OCI-LY3 (cell line): ENCODE measurements around the gene TNFAIP8L1.

Source experiments
- H2AFZ ChIP-seq: fragments of 200-600, 300-600 bp; shearing (Covaris generic); 2 replicates; pipeline ENCODE4 v1.6.0; 2014; ENCODE audit warnings: antibody characterized with exemption, low read depth, low read length
- H3K27ac ChIP-seq: fragments of 200-600, 300-600 bp; sonication (generic); 2 replicates; pipeline ENCODE4 v1.5.1; 2014; ENCODE audit warnings: mild to moderate bottlenecking, low read length, moderate library complexity, mixed read lengths
- H3K27me3 ChIP-seq: fragments of 200-600, 300-600 bp; sonication (generic); 2 replicates; pipeline ENCODE4 v1.6.1; 2014; ENCODE audit warnings: low read depth, low read length, mixed read lengths
- H3K36me3 ChIP-seq: fragments of 200-600, 300-600 bp; sonication (generic); replicated peaks from 2 replicates; pipeline ENCODE3; 2014; ENCODE audit warnings: low read depth, low read length, mixed read lengths
- H3K4me1 ChIP-seq: fragments of 300-600, 200-600 bp; sonication (generic); 2 replicates; pipeline ENCODE4 v1.6.1; 2014; ENCODE audit warnings: low read length, mixed read lengths
- H3K4me2 ChIP-seq: fragments of 200-600, 300-600 bp; sonication (generic); 2 replicates; pipeline ENCODE4 v1.6.1; 2014; ENCODE audit warnings: low read length, mixed read lengths
- H3K4me3 ChIP-seq: fragments of 300-600, 200-600 bp; sonication (generic); 2 replicates; pipeline ENCODE4 v1.5.1; 2014; ENCODE audit warnings: antibody characterized with exemption, mild to moderate bottlenecking, low read length, moderate library complexity
- H3K79me2 ChIP-seq: fragments of 300-600, 200-600 bp; shearing (Covaris generic); 2 replicates; pipeline ENCODE4 v1.6.1; 2014; ENCODE audit warnings: mild to moderate bottlenecking, low read length, mixed read lengths
- H3K9ac ChIP-seq: fragments of 300-600, 200-600 bp; shearing (Covaris generic); 2 replicates; pipeline ENCODE4 v1.6.0; 2014; ENCODE audit warnings: mild to moderate bottlenecking, low read length, moderate library complexity
- H3K9me3 ChIP-seq: fragments of 200-600, 300-600 bp; shearing (Covaris generic); 2 replicates; pipeline ENCODE4 v1.6.1; 2014; ENCODE audit warnings: low read length, mixed read lengths; ENCODE audit not compliant: insufficient read depth
- H4K20me1 ChIP-seq: fragments of 200-600, 300-600 bp; sonication (generic); 2 replicates; pipeline ENCODE4 v1.6.1; 2016; ENCODE audit warnings: low read length, mixed read lengths; ENCODE audit not compliant: insufficient read depth
- CTCF ChIP-seq: fragments of 200-600, 300-600 bp; sonication (generic); IDR thresholded peaks from 2 replicates; pipeline ENCODE4 v1.5.1; 2014; ENCODE audit warnings: antibody characterized with exemption, low read length, low read depth
- EZH2phosphoT487 ChIP-seq: fragments of 200-600 bp; shearing (Covaris generic); IDR thresholded peaks from 2 replicates; pipeline ENCODE4 v1.6.1; 2018; ENCODE audit warnings: antibody characterized with exemption, mixed run types, low read depth

TNFAIP8L1 gene

DNA sequence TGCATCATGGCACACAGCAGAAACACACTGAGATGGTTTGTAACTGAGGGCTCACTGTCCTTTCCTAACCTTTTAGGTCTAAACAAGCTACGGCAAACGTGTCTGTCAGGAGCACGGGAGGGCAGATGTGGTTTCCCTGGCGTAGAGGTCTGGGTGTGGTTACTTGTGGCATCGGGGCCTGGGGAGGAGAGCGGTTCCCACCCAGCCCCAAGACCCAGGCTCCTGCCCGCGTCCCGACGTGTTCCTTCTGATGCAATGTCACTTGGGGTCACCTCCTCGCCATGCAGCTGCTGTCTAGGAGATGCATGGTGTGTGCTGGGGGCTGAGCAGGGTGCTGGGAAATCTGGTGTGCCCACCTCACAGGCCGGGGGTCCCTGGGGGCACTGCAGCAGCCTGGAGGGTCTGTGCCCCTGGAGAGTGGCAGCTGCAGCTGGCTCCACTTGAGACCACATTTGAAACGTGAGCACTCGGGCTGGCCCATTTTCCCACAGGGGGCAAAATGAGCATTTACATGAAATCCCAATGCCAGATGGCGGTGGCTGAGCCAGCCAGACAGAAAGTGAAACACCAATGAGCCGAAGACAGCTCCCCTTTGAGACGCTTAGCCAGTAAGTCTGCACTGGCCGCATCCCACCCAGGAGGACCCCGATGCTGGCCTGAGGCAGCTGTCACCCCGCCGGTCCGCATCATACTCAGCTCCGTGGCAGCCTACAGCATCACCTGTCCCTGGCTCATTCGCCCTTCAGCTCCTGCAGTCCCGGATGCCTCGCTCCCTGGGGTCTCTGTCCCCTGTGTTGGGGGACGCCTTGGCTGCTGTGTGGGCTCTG lies 53.1 kb downstream of the TNFAIP8L1 start:
- H3K4me3 ChIP-seq = no peak overlapping the region
- H3K9ac ChIP-seq = no peak overlapping the region
- TF ChIP-seq EZH2phosphoT487 = no peak
- TF ChIP-seq CTCF = no peak
- H3K27ac ChIP-seq = no peak overlapping the region
- no peaks in the 10 kb centered on the region for H3K27me3 ChIP-seq
- no peaks in the 10 kb centered on the region for H3K79me2 ChIP-seq
- no peaks in the 10 kb centered on the region for H4K20me1 ChIP-seq
- no peak overlapping the region for H2AFZ ChIP-seq
- H3K36me3 ChIP-seq = peaks cover 50% of the 10 kb centered on the region
- H3K4me2 ChIP-seq = no peak overlapping the region
- H3K4me1 ChIP-seq = no peaks in the 10 kb centered on the region
- no peaks in the 10 kb centered on the region for H3K9me3 ChIP-seq

GRCh38 chr19:4693078-4693350 lies 53.7 kb downstream of the TNFAIP8L1 start:
- TF ChIP-seq EZH2phosphoT487 (no peak), CTCF (no peak)
- no peak overlapping the region for H3K4me2 ChIP-seq
- no peak overlapping the region for H3K9ac ChIP-seq
- no peaks in the 10 kb centered on the region for H3K79me2 ChIP-seq
- no peaks in the 10 kb centered on the region for H4K20me1 ChIP-seq
- no peaks in the 10 kb centered on the region for H3K27me3 ChIP-seq
- H3K4me1 ChIP-seq = no peaks in the 10 kb centered on the region
- H3K4me3 ChIP-seq = no peak overlapping the region
- no peak overlapping the region for H2AFZ ChIP-seq
- no peaks in the 10 kb centered on the region for H3K9me3 ChIP-seq
- H3K27ac ChIP-seq = no peak overlapping the region
- peaks cover 52% of the 10 kb centered on the region for H3K36me3 ChIP-seq

- H3K27ac ChIP-seq = no peak overlapping the region
- no peaks in the 10 kb centered on the region for H3K4me1 ChIP-seq
- no peak overlapping the region for H3K9ac ChIP-seq
- H2AFZ ChIP-seq = no peak overlapping the region
- H3K9me3 ChIP-seq = no peaks in the 10 kb centered on the region
- H4K20me1 ChIP-seq = no peaks in the 10 kb centered on the region
- H3K4me2 ChIP-seq = no peak overlapping the region
- no peaks in the 10 kb centered on the region for H3K79me2 ChIP-seq
- no peak for TF ChIP-seq EZH2phosphoT487
- TF ChIP-seq CTCF = no peak
- no peaks in the 10 kb centered on the region for H3K27me3 ChIP-seq
- H3K36me3 ChIP-seq = peaks cover 48% of the 10 kb centered on the region
- no peak overlapping the region for H3K4me3 ChIP-seq
Measured at GRCh38 chr19:4693471-4694121, 54.3 kb downstream of the TNFAIP8L1 start.

DNA sequence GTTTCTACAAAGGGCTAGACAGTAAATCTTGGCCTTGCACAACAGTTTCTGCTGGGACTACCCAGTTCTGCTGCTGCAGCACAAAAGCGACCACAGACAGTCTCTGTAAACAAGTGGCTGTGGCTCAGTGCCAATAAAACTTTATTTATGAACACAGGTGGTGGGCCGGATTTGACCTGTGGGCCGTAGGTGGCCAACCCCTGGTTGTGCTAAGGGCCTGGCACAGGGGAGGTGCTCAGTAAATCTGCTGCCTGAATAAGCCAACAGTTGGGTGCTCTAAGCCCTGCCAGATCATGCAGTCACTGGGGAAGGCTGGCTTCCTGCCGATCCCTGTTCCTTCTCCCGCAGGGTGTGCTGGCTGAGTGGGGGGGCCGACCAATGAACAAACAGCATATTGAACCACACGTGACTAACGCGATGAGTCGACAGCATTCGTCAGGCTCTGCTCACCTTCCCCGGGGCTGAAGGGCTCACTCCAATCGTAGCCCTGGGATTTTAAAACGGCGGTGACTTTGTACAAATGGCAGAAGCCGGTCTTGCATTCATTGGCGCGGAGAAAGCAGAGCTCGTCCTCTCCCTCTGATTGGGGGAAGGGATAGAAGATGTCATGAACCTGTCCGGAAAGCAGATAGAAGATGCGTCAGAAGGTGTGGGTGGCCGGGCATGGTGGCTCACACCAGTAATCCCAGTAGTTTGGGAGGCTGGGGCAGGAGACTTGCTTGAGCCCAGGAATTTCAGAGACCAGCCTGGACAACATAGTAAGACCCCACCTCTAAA lies 55.1 kb downstream of the TNFAIP8L1 start:
- H3K4me3 ChIP-seq = no peak overlapping the region
- H4K20me1 ChIP-seq = no peaks in the 10 kb centered on the region
- no peaks in the 10 kb centered on the region for H3K4me1 ChIP-seq
- H3K36me3 ChIP-seq = peaks cover 46% of the 10 kb centered on the region
- H3K9me3 ChIP-seq = no peaks in the 10 kb centered on the region
- no peak overlapping the region for H2AFZ ChIP-seq
- H3K4me2 ChIP-seq = no peak overlapping the region
- no peak for TF ChIP-seq CTCF
- no peak for TF ChIP-seq EZH2phosphoT487
- H3K27me3 ChIP-seq = no peaks in the 10 kb centered on the region
- H3K27ac ChIP-seq = no peak overlapping the region
- no peaks in the 10 kb centered on the region for H3K79me2 ChIP-seq
- no peak overlapping the region for H3K9ac ChIP-seq
